HG03095 (cell line): ENCODE results near the gene FTO.

ENCODE experiments used
- ATAC-seq: cut with Tn5 transposase; IDR thresholded peaks from one replicate; pipeline ENCODE4 v1.9.1; 2021; ENCODE audit warnings: moderate library complexity; ENCODE audit not compliant: unreplicated experiment

The FTO gene

GRCh38 chr16:54143934-54144571 is 440.1 kb downstream of the FTO start:
- ATAC-seq: no peak

- ATAC-seq: no peak
Measured at GRCh38 chr16:54144572-54144947, 440.6 kb downstream of the FTO start.

- no peak for ATAC-seq
Measured at GRCh38 chr16:54145881-54146280, 441.9 kb downstream of the FTO start.

- no peak for ATAC-seq
Measured at GRCh38 chr16:54148974-54149373, 445.0 kb downstream of the FTO start.

GRCh38 chr16:54150861-54151260 is 446.9 kb downstream of the FTO start:
- no peak for ATAC-seq

- no peak for ATAC-seq
Measured at GRCh38 chr16:54152362-54153239, 448.6 kb downstream of the FTO start.

GRCh38 chr16:54153240-54153934 is 449.4 kb downstream of the FTO start:
- ATAC-seq: no peak

- no peak for ATAC-seq
Measured at GRCh38 chr16:54156349-54156748, 452.4 kb downstream of the FTO start.

GRCh38 chr16:54158986-54159385 is 455.0 kb downstream of the FTO start:
- ATAC-seq: no peak

GRCh38 chr16:54159490-54160080 is 455.6 kb downstream of the FTO start:
- no peak for ATAC-seq

GRCh38 chr16:54160252-54160860 is 456.4 kb downstream of the FTO start:
- no peak for ATAC-seq

GRCh38 chr16:54160939-54161897 is 457.3 kb downstream of the FTO start:
- no peak for ATAC-seq

GRCh38 chr16:54163197-54163843 is 459.4 kb downstream of the FTO start:
- no peak for ATAC-seq

- no peak for ATAC-seq
Measured at GRCh38 chr16:54164789-54165173, 460.8 kb downstream of the FTO start.

GRCh38 chr16:54165174-54165911 is 461.4 kb downstream of the FTO start:
- no peak for ATAC-seq

GRCh38 chr16:54165912-54166865 is 462.2 kb downstream of the FTO start:
- no peak for ATAC-seq

GRCh38 chr16:54169112-54169511 is 465.2 kb downstream of the FTO start:
- ATAC-seq: no peak
